Measurements from ENCODE around the gene CNTNAP4.

The CNTNAP4 gene

GRCh38 chr16:76278086-76278485 is 885 bp downstream of the CNTNAP4 start:
- no peak overlapping the region for H3K4me3 ChIP-seq (ENCODE audit: control insufficient read depth, low read depth, low read length)
- no peak for TF ChIP-seq CTCF (conservative IDR thresholded peaks at IDR 0.05; ENCODE audit: control insufficient read depth, insufficient read depth, low read depth, low read length)

GRCh38 chr16:76278980-76279379 is 1.8 kb downstream of the CNTNAP4 start:
- peak; percentile 70 for DNase-seq (ENCODE audit: low read depth)
- TF ChIP-seq CTCF (conservative IDR thresholded peaks at IDR 0.05; ENCODE audit: control insufficient read depth, insufficient read depth, low read depth, low read length): peak; percentile 47
- no peak overlapping the region for H3K4me3 ChIP-seq (ENCODE audit: control insufficient read depth, low read depth, low read length)

More at GRCh38 chr16:76278086-76278485, 885 bp downstream of the CNTNAP4 start:
- DNase-seq (ENCODE audit: low read depth): no peak

GRCh38 chr16:76280421-76281215 is 3.4 kb downstream of the CNTNAP4 start:
- TF ChIP-seq CTCF (conservative IDR thresholded peaks at IDR 0.05; ENCODE audit: control insufficient read depth, insufficient read depth, low read depth, low read length): no peak
- DNase-seq (ENCODE audit: low read depth): no peak

GRCh38 chr16:76287466-76287865 is 10.3 kb downstream of the CNTNAP4 start:
- no peak for TF ChIP-seq CTCF (conservative IDR thresholded peaks at IDR 0.05; ENCODE audit: control insufficient read depth, insufficient read depth, low read depth, low read length)
- no peak for DNase-seq (ENCODE audit: low read depth)
- no peak overlapping the region for H3K4me3 ChIP-seq (ENCODE audit: control insufficient read depth, low read depth, low read length)

More at GRCh38 chr16:76280421-76281215, 3.4 kb downstream of the CNTNAP4 start:
- no peak overlapping the region for H3K4me3 ChIP-seq (ENCODE audit: control insufficient read depth, low read depth, low read length)

DNA sequence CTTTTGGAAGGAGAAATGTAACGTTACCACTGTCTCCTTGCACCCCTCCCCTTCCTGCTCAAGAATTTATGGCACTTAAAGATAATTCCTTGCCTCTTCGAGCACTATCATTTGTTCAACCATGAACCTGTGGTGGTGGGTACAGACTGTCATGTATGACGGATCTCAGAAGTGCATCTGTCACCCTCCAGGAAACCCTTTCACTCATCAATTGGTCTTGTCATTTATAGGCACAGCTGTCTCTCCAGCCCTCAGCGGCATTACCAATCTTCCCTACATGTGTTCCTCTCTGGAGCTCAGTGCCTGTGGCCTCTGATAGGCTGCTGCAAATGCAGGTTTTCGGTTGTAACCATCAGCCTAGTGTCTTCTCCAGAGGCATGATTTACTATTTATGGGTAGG is 15.0 kb downstream of the CNTNAP4 start:
- no peak for TF ChIP-seq CTCF (conservative IDR thresholded peaks at IDR 0.05; ENCODE audit: control insufficient read depth, insufficient read depth, low read depth, low read length)
- no peak for DNase-seq (ENCODE audit: low read depth)
- H3K4me3 ChIP-seq (ENCODE audit: control insufficient read depth, low read depth, low read length): no peak overlapping the region

- peak; percentile 11 for DNase-seq (ENCODE audit: low read depth)
- TF ChIP-seq CTCF (conservative IDR thresholded peaks at IDR 0.05; ENCODE audit: control insufficient read depth, insufficient read depth, low read depth, low read length): no peak
- H3K4me3 ChIP-seq (ENCODE audit: control insufficient read depth, low read depth, low read length): no peak overlapping the region
Observed at GRCh38 chr16:76293980-76294379, 16.8 kb downstream of the CNTNAP4 start.

Data from fibroblast of mammary gland (primary cell).